Measurements from ENCODE around the gene GLP2R. TPM values are rescaled to one million over a fixed set of nuclear protein-coding genes. Genes with fewer than 3 reads are reported as not detected.

Gene GLP2R
- total RNA-seq, 1 donor from 2014 or later, result not detected

GRCh38 chr17:9911089-9911488 lies 85.4 kb downstream of the GLP2R start:
- H3K4me1 ChIP-seq, result no peaks in the 10 kb centered on the region
- DNase-seq (ENCODE audit: low spot score in 2 of 2), result no peak
- intact Hi-C loops (cut with DNase I), result no loop called here
- H3K27ac ChIP-seq, result no peak overlapping the region
- no peaks in the 10 kb centered on the region for H3K36me3 ChIP-seq
- no peak overlapping the region for H3K4me3 ChIP-seq
- H3K27me3 ChIP-seq, result no peaks in the 10 kb centered on the region
- TF ChIP-seq CTCF (IDR thresholded peaks at IDR 0.05), result no peak
- H3K9me3 ChIP-seq, result no peaks in the 10 kb centered on the region

- Histone ChIP-seq H3K27ac (no peak overlapping the region), H3K27me3 (no peaks in the 10 kb centered on the region), H3K9me3 (no peaks in the 10 kb centered on the region), H3K4me1 (no peaks in the 10 kb centered on the region), H3K4me3 (no peak overlapping the region), H3K36me3 (no peaks in the 10 kb centered on the region)
- DNase-seq (ENCODE audit: low spot score in 2 of 2), result no peak
- intact Hi-C loops (cut with DNase I), result no loop called here
- no peak for TF ChIP-seq CTCF (IDR thresholded peaks at IDR 0.05)
These were observed 86.7 kb downstream of the GLP2R start for GRCh38 chr17:9912121-9913099.

GRCh38 chr17:9913476-9913875 lies 87.8 kb downstream of the GLP2R start:
- intact Hi-C loops (cut with DNase I), result no loop called here
- Histone ChIP-seq H3K36me3 (no peaks in the 10 kb centered on the region), H3K4me3 (no peak overlapping the region), H3K27ac (no peak overlapping the region), H3K9me3 (no peaks in the 10 kb centered on the region), H3K4me1 (no peaks in the 10 kb centered on the region), H3K27me3 (no peaks in the 10 kb centered on the region)
- DNase-seq (ENCODE audit: low spot score in 2 of 2), result no peak
- TF ChIP-seq CTCF (IDR thresholded peaks at IDR 0.05), result no peak

- intact Hi-C loops (cut with DNase I), result no loop called here
- TF ChIP-seq CTCF (IDR thresholded peaks at IDR 0.05), result no peak
- no peaks in the 10 kb centered on the region for H3K27me3 ChIP-seq
- H3K4me3 ChIP-seq, result no peak overlapping the region
- no peaks in the 10 kb centered on the region for H3K36me3 ChIP-seq
- H3K4me1 ChIP-seq, result no peaks in the 10 kb centered on the region
- no peak overlapping the region for H3K27ac ChIP-seq
- no peaks in the 10 kb centered on the region for H3K9me3 ChIP-seq
- no peak for DNase-seq (ENCODE audit: low spot score in 2 of 2)
These were observed 90.4 kb downstream of the GLP2R start for GRCh38 chr17:9916108-9916507.

- intact Hi-C loops (cut with DNase I), result no loop called here
- Histone ChIP-seq H3K27me3 (no peaks in the 10 kb centered on the region), H3K36me3 (no peaks in the 10 kb centered on the region), H3K4me1 (no peaks in the 10 kb centered on the region), H3K4me3 (no peak overlapping the region), H3K27ac (no peak overlapping the region), H3K9me3 (no peaks in the 10 kb centered on the region)
- no peak for DNase-seq (ENCODE audit: low spot score in 2 of 2)
- TF ChIP-seq CTCF (IDR thresholded peaks at IDR 0.05), result no peak
These were observed 91.4 kb downstream of the GLP2R start for GRCh38 chr17:9917131-9917530.
